ENCODE results near the gene BCAS4. TPM values are rescaled to one million over a fixed set of nuclear protein-coding genes. Genes with fewer than 3 reads are reported as not detected.

Gene BCAS4
- polyA plus RNA-seq, 1 experiment = 37.3 TPM

DNA sequence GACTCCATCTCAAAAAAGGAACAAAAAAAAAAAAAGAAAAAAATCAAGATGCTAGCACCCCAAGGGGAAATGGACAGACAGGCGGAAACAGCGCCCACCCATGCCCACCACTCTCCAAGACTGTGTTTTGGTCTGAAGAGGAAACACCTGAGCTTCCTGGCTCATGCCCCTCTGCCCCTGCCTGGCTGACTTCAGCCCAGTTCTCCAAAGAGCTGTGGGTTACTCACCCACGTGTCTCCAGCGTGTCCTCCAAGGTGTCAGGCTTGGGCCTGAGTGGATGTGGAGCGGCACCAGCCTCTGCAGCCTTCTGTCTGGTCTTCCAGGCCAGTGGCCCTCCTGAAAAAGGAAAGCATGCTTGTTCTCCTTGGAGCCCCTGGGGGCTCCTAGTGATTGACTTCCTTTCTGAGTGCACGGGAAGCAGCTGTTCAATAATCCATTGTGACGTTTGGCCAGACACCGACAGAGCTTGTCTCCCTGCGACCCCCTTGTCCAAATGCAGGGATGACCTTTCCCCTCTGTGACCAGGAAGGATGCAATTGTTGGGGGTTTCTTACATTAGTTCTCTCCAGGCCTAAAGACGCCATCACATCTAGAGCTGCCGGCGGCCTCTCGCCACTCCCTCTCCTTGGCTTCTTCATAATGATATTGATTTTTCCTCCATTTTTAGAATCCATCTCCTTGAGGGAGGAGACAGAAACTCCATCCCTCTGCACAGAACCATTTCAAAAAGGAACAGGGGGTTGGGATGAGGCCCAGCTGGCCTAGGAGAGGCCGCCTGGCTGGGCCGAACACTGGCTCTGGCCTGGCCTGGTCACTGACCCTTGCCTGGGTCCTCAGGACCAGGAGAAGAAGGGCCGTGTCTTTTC is 77.9 kb downstream of the BCAS4 start:
- H3K9me3 ChIP-seq (ENCODE audit: control insufficient read depth, insufficient read depth, low read length) = no peaks in the 10 kb centered on the region; the same call in 1 of the 2 replicates
- H3K4me3 ChIP-seq (ENCODE audit: low read depth, low read length) = no peak overlapping the region
- no peak for DNase-seq (ENCODE audit: low read depth, low spot score)
- no peak overlapping the region for H3K27ac ChIP-seq (ENCODE audit: low read depth, low read length)
- ChIA-PET POLR2A (no interaction called here), CTCF (interaction anchor here (0.6 to 1.3 kb wide), 3 partner anchors 20 to 79 kb away, joined by 3 to 6 read pairs (median 6); partner anchors contain the start of gene BCAS4)
- no peaks in the 10 kb centered on the region for H3K27me3 ChIP-seq (ENCODE audit: control insufficient read depth, insufficient read depth, low read length)
- no peak for TF ChIP-seq CTCF (IDR thresholded peaks at IDR 0.05; ENCODE audit: low read depth, low read length)

- CTCF ChIA-PET = interaction anchor here (0.8 kb wide), 1 partner anchor 80 kb away, joined by 6 read pairs; no protein-coding TSS in a partner anchor
- Histone ChIP-seq H3K4me3 (ENCODE audit: low read depth, low read length) (no peak overlapping the region), H3K9me3 (ENCODE audit: control insufficient read depth, insufficient read depth, low read length) (no peaks in the 10 kb centered on the region; the same call in 1 of the 2 replicates), H3K27me3 (ENCODE audit: control insufficient read depth, insufficient read depth, low read length) (no peaks in the 10 kb centered on the region), H3K27ac (ENCODE audit: low read depth, low read length) (no peak overlapping the region)
- POLR2A ChIA-PET = no interaction called here
- no peak for DNase-seq (ENCODE audit: low read depth, low spot score)
- no peak for TF ChIP-seq CTCF (IDR thresholded peaks at IDR 0.05; ENCODE audit: low read depth, low read length)
Observed at GRCh38 chr20:50873585-50873984, 78.7 kb downstream of the BCAS4 start.

- Histone ChIP-seq H3K9me3 (ENCODE audit: control insufficient read depth, insufficient read depth, low read length) (no peaks in the 10 kb centered on the region; the same call in 1 of the 2 replicates), H3K27ac (ENCODE audit: low read depth, low read length) (no peak overlapping the region), H3K4me3 (ENCODE audit: low read depth, low read length) (no peak overlapping the region), H3K27me3 (ENCODE audit: control insufficient read depth, insufficient read depth, low read length) (no peaks in the 10 kb centered on the region)
- no peak for DNase-seq (ENCODE audit: low read depth, low spot score)
- ChIA-PET CTCF (no interaction called here), POLR2A (no interaction called here)
- no peak for TF ChIP-seq CTCF (IDR thresholded peaks at IDR 0.05; ENCODE audit: low read depth, low read length)
Observed at GRCh38 chr20:50874111-50874757, 79.4 kb downstream of the BCAS4 start.

- no peak overlapping the region for H3K27ac ChIP-seq (ENCODE audit: low read depth, low read length)
- no peaks in the 10 kb centered on the region for H3K27me3 ChIP-seq (ENCODE audit: control insufficient read depth, insufficient read depth, low read length)
- ChIA-PET CTCF (no interaction called here), POLR2A (no interaction called here)
- TF ChIP-seq CTCF (IDR thresholded peaks at IDR 0.05; ENCODE audit: low read depth, low read length) = no peak
- H3K4me3 ChIP-seq (ENCODE audit: low read depth, low read length) = no peak overlapping the region
- H3K9me3 ChIP-seq (ENCODE audit: control insufficient read depth, insufficient read depth, low read length) = no peaks in the 10 kb centered on the region
- no peak for DNase-seq (ENCODE audit: low read depth, low spot score)
Observed at GRCh38 chr20:50874758-50875665, 80.2 kb downstream of the BCAS4 start.

Measured in AG04450 (cell line).